H1 (cell line): Measurements from ENCODE around the gene MESD. TPM values are rescaled to one million over a fixed set of nuclear protein-coding genes. Genes with fewer than 3 reads are reported as not detected.

Source experiments
- CTCF ChIA-PET: fragments of 300-600 bp; sonication (Branson Sonifier 250); formaldehyde crosslinking; loops from one replicate; lab custom pipeline; 2021; ENCODE audit not compliant: partially characterized antibody; lab: Charles Lee
- POLR2A ChIA-PET: fragments of 300-600 bp; sonication (Branson Sonifier 250); formaldehyde crosslinking; loops from one replicate; lab custom pipeline; 2021; ENCODE audit warnings: inconsistent platforms; ENCODE audit not compliant: partially characterized antibody; lab: Charles Lee
- DNase-seq, 2 experiments: peaks; one replicate each; pipeline versions ENCODE4 v3.0.0 to v3.0.0-alpha.2; 2010 to 2022; ENCODE audit warnings: low spot score in 2 of 2, low read depth in 1 of 2, mixed read lengths in 1 of 2
- FAIRE-seq: peaks from 2 replicates; lab custom pipeline; 2011; peaks lifted over from hg19 to GRCh38; lab: Jason Lieb, UNC
- H2AFZ ChIP-seq: 2 replicates; pipeline ENCODE4 v1.8.1; 2012; ENCODE audit warnings: low read length, inconsistent platforms
- H2AK5ac ChIP-seq: 2 replicates; pipeline ENCODE4 v1.6.1; 2013; ENCODE audit warnings: low read depth, low read length
- H2BK120ac ChIP-seq: replicated peaks from 2 replicates; pipeline ENCODE3; 2013; ENCODE audit warnings: low read depth, low read length, inconsistent platforms
- H2BK12ac ChIP-seq: 2 replicates; pipeline ENCODE4 v1.6.1; 2013; ENCODE audit warnings: low read depth, low read length
- H2BK15ac ChIP-seq: 2 replicates; pipeline ENCODE4 v1.6.1; 2013; ENCODE audit warnings: low read length
- H2BK20ac ChIP-seq: 2 replicates; pipeline ENCODE4 v1.6.1; 2013; ENCODE audit warnings: low read length
- H2BK5ac ChIP-seq: 2 replicates; pipeline ENCODE4 v1.6.1; 2013; ENCODE audit warnings: low read depth, low read length
- H3K14ac ChIP-seq: 2 replicates; pipeline ENCODE4 v1.6.1; 2013; ENCODE audit warnings: inconsistent platforms; ENCODE audit not compliant: insufficient read length
- H3K18ac ChIP-seq: 2 replicates; pipeline ENCODE4 v1.6.1; 2013; ENCODE audit warnings: low read length; ENCODE audit errors: extremely low read depth
- H3K23ac ChIP-seq: 2 replicates; pipeline ENCODE4 v1.6.1; 2013; ENCODE audit warnings: inconsistent platforms; ENCODE audit not compliant: insufficient read length
- H3K23me2 ChIP-seq: 2 replicates; pipeline ENCODE4 v1.6.1; 2013; ENCODE audit warnings: low read depth, low read length
- H3K27ac ChIP-seq: 2 replicates; pipeline ENCODE4 v1.6.1; 2011; ENCODE audit warnings: low read depth, low read length, inconsistent platforms
- H3K27me3 ChIP-seq, 4 experiments: replicated peaks in 1 of 4; 1 replicate in 1 of 4; 2 replicates in 3 of 4; pipeline versions ENCODE4 v1.6.1 to v1.8.1; 2011 to 2013; ENCODE audit warnings: low read length in 3 of 4, mild to moderate bottlenecking in 3 of 4, inconsistent platforms in 2 of 4, mixed read lengths in 2 of 4, moderate library complexity in 1 of 4; ENCODE audit not compliant: control insufficient read depth in 3 of 4, insufficient read depth in 3 of 4; ENCODE audit errors: extremely low read depth in 1 of 4
- H3K36me3 ChIP-seq, 4 experiments: 2 replicates each; pipeline versions ENCODE4 v1.6.1 to v1.8.1; 2011 to 2013; ENCODE audit warnings: mild to moderate bottlenecking in 4 of 4, low read length in 3 of 4, moderate library complexity in 2 of 4, control low read depth in 1 of 4, inconsistent platforms in 1 of 4; ENCODE audit not compliant: insufficient read depth in 4 of 4, control insufficient read depth in 2 of 4
- H3K4ac ChIP-seq: replicated peaks from 2 replicates; pipeline ENCODE3; 2013; ENCODE audit warnings: low read length, low read depth, mixed read lengths, inconsistent platforms; ENCODE audit not compliant: insufficient read length
- H3K4me1 ChIP-seq, 4 experiments: replicated peaks in 1 of 4; 1 replicate in 1 of 4; 2 replicates in 3 of 4; pipeline versions ENCODE4 v1.6.1 to v1.8.1; 2011 to 2013; ENCODE audit warnings: low read length in 3 of 4, inconsistent platforms in 2 of 4, mixed read lengths in 1 of 4; ENCODE audit not compliant: insufficient read depth in 4 of 4, control insufficient read depth in 3 of 4
- H3K4me2 ChIP-seq, 2 experiments: 2 replicates each; pipeline versions ENCODE4 v1.6.1 to v1.8.1; 2011 to 2013; ENCODE audit warnings: low read depth in 2 of 2, low read length in 2 of 2, control low read depth in 1 of 2, inconsistent platforms in 1 of 2, mild to moderate bottlenecking in 1 of 2; ENCODE audit not compliant: insufficient read depth in 1 of 2
- H3K4me3 ChIP-seq, 4 experiments: fragments of 200-600, 300-600 bp in 1 of 4; sonication (generic), shearing (Covaris generic), sonication (Bioruptor Twin) in 1 of 4; 2 replicates each; pipeline versions ENCODE4 v1.5.1 to v1.8.1; 2011 to 2016; ENCODE audit warnings: low read length in 4 of 4, low read depth in 3 of 4, control low read depth in 2 of 4, inconsistent platforms in 2 of 4, mild to moderate bottlenecking in 2 of 4, mixed read lengths in 1 of 4, moderate library complexity in 1 of 4; ENCODE audit not compliant: insufficient read depth in 2 of 4; ENCODE audit errors: extremely low read depth in 1 of 4
- H3K56ac ChIP-seq: replicated peaks from 2 replicates; pipeline ENCODE3; 2013; ENCODE audit warnings: low read depth, mild to moderate bottlenecking, mixed read lengths, low read length, inconsistent platforms; ENCODE audit not compliant: insufficient read length
- H3K79me1 ChIP-seq: 2 replicates; pipeline ENCODE4 v1.6.1; 2013; ENCODE audit warnings: low read depth, low read length, control low read depth
- H3K79me2 ChIP-seq, 2 experiments: 2 replicates each; pipeline versions ENCODE4 v1.6.1 to v1.8.1; 2012 to 2013; ENCODE audit warnings: low read length in 2 of 2, mild to moderate bottlenecking in 2 of 2, inconsistent platforms in 1 of 2; ENCODE audit not compliant: insufficient read depth in 2 of 2, control insufficient read depth in 1 of 2
- H3K9ac ChIP-seq, 4 experiments: replicated peaks in 1 of 4; 1 replicate in 1 of 4; 2 replicates in 3 of 4; pipeline versions ENCODE4 v1.6.1 to v1.8.1; 2011 to 2013; ENCODE audit warnings: low read depth in 3 of 4, low read length in 3 of 4, control low read depth in 2 of 4, mild to moderate bottlenecking in 2 of 4, moderate library complexity in 2 of 4, inconsistent platforms in 1 of 4; ENCODE audit errors: extremely low read depth in 1 of 4
- H3K9me3 ChIP-seq, 2 experiments: 2 replicates each; pipeline versions ENCODE4 v1.6.1 to v1.8.1; 2012 to 2013; ENCODE audit warnings: mild to moderate bottlenecking in 2 of 2, moderate library complexity in 2 of 2, control low read depth in 1 of 2, inconsistent platforms in 1 of 2, low read depth in 1 of 2, low read length in 1 of 2, mixed read lengths in 1 of 2; ENCODE audit not compliant: insufficient read depth in 2 of 2
- H4K20me1 ChIP-seq, 2 experiments: replicated peaks in 1 of 2; 2 replicates each; pipeline versions ENCODE3 to v1.8.1; 2011 to 2013; ENCODE audit warnings: inconsistent platforms in 2 of 2, low read length in 2 of 2, mild to moderate bottlenecking in 1 of 2; ENCODE audit not compliant: insufficient read depth in 2 of 2, control insufficient read depth in 1 of 2
- H4K5ac ChIP-seq: 2 replicates; pipeline ENCODE4 v1.6.1; 2013; ENCODE audit warnings: low read length, low read depth, mixed read lengths, inconsistent platforms; ENCODE audit not compliant: insufficient read length
- H4K8ac ChIP-seq: 2 replicates; pipeline ENCODE4 v1.8.0; 2013; ENCODE audit warnings: mild to moderate bottlenecking, moderate library complexity, low read length, inconsistent platforms; ENCODE audit not compliant: insufficient read depth; ENCODE audit errors: extremely low read depth
- H4K91ac ChIP-seq: replicated peaks from 2 replicates; pipeline ENCODE3; 2013; ENCODE audit warnings: low read length, mixed read lengths, inconsistent platforms; ENCODE audit not compliant: insufficient read length
- RNF2 ChIP-seq: fragments of 200-900, 300-1000 bp; sonication (generic); IDR thresholded peaks from 2 replicates; pipeline ENCODE4 v1.7.1; 2016; ENCODE audit warnings: borderline replicate concordance, low read depth, mild to moderate bottlenecking, antibody characterized with exemption, low read length; ENCODE audit not compliant: poor library complexity, severe bottlenecking; ENCODE audit errors: missing control alignments
- TAF1 ChIP-seq: IDR thresholded peaks from 2 replicates; pipeline ENCODE4 v1.6.1; 2011; ENCODE audit warnings: mild to moderate bottlenecking, low read depth, low read length
- TCF12 ChIP-seq: IDR thresholded peaks from 2 replicates; pipeline ENCODE4 v1.6.1; 2011; ENCODE audit warnings: low read depth, mild to moderate bottlenecking, low read length
- WGBS, 2 experiments: shearing (Covaris generic) in 1 of 2; methylation state at CpG; one replicate each; pipeline versions ENCODE4 v1.1.6 to v1.1.7; 2013 to 2015; ENCODE audit warnings: low lambda C conversion rate in 2 of 2, mixed read lengths in 2 of 2, inconsistent platforms in 1 of 2, low coverage in 1 of 2, missing lambda C conversion rate in 1 of 2; ENCODE audit not compliant: insufficient replicate concordance in 2 of 2, insufficient coverage in 1 of 2, insufficient read length in 1 of 2; ENCODE audit errors: extremely low coverage in 1 of 2, missing lambda C conversion rate in 1 of 2; 5-methylcytosine and 5-hydroxymethylcytosine counted together
- long read RNA-seq, 2 experiments: library from RNA in 1 of 2; library from capped mRNA in 1 of 2; stranded (forward); transcript quantifications; one replicate each; pipeline ENCODE4 v2.0.0, GENCODE V29; 2021; ENCODE audit warnings: inconsistent platforms in 1 of 2
- polyA minus RNA-seq, 3 experiments: library from RNA; depleted of rRNA, polyadenylated mRNA; stranded (reverse); fragments of >200 nt; gene quantifications; 1 replicate in 2 of 3; 2 replicates in 1 of 3; pipeline ENCODE4 v1.2.3, GENCODE V29; 2011
- polyA plus RNA-seq, 7 experiments: library from polyadenylated mRNA; depleted of rRNA in 3 of 7; stranded (reverse) in 5 of 7; unstranded in 2 of 7; fragments of >200 nt in 5 of 7; fragments of 200-250 nt in 2 of 7; gene quantifications; 1 replicate in 5 of 7; 2 replicates in 1 of 7; 4 replicates in 1 of 7; pipeline versions ENCODE4 v1.2.1 to v1.2.3, GENCODE V29; 2011 to 2013; ENCODE audit warnings: missing spikeins in 2 of 7, mixed read lengths in 2 of 7
- total RNA-seq: library from RNA; stranded (reverse); fragmentation: NEBNext Ultra II Directional; extraction: Animal tissue kit (Norgen Biotek cat#: 25700); gene quantifications from 2 replicates; pipeline ENCODE4 v1.2.1, GENCODE V29; 2021
- TF ChIP-seq, protein P1 (sequence below): IDR thresholded peaks from 2 replicates; pipeline ENCODE4 v1.6.1; 2012; ENCODE audit warnings: low read length, inconsistent platforms

The MESD gene
- total RNA-seq: 28.3 and 30.2 TPM in 2 replicates
- 9.0 and 11.0 TPM in 2 replicates for polyA plus RNA-seq (2011; rRNA removed)
- 13.8 TPM for polyA plus RNA-seq (2011; cell fraction: cytosol; rRNA removed)
- polyA plus RNA-seq (2011; cell fraction: nucleus; rRNA removed): 14.7 TPM
- 22.3 to 32.0 TPM (median 24.0 TPM) in 4 replicates for polyA plus RNA-seq (2012, experiment 1 of 2)
- polyA plus RNA-seq (2012, experiment 2 of 2): 8.8 TPM
- 36.2 TPM for polyA plus RNA-seq (2013, experiment 1 of 2)
- 45.6 TPM for polyA plus RNA-seq (2013, experiment 2 of 2)
- polyA minus RNA-seq (2011; rRNA and poly(A)+ RNA removed): 16.4 and 16.6 TPM in 2 replicates
- polyA minus RNA-seq (2011; cell fraction: cytosol; rRNA and poly(A)+ RNA removed): 14.2 TPM
- 33.9 TPM for polyA minus RNA-seq (2011; cell fraction: nucleus; rRNA and poly(A)+ RNA removed)
- long read RNA-seq, experiment 1, full-length matches to known transcripts: 14 of 54 reads
- long read RNA-seq, experiment 1, partial matches to known transcripts: 2 of 54 reads
- long read RNA-seq, experiment 1, other reads (novel, unspliced or antisense): 38 of 54 reads
- long read RNA-seq, experiment 2, full-length matches to known transcripts: 138 of 233 reads
- long read RNA-seq, experiment 2, partial matches to known transcripts: 1 of 233 reads
- long read RNA-seq, experiment 2, other reads (novel, unspliced or antisense): 94 of 233 reads

GRCh38 chr15:80989518-80990478 is at the start of gene MESD:
Gene MESD, minus strand, starts transcription at chr15:80989819. Its CDS starts 28 bp downstream, at chr15:80989791.
- no peak within 1 kb of the TSS for H2BK20ac ChIP-seq
- no peak within 1 kb of the TSS for H3K23ac ChIP-seq
- peak within 1 kb of the TSS; percentile 99; the same call in 1 of the 2 replicates for H4K8ac ChIP-seq
- H3K14ac ChIP-seq: no peak within 1 kb of the TSS
- H4K20me1 ChIP-seq: peaks cover 4 to 6% of the 10 kb centered on the region in 2 experiments
- peak within 1 kb of the TSS; percentile 99 for H2AFZ ChIP-seq
- WGBS, 2 experiments: 7% methylated on average over 41 of the region's 63 CpGs; no CpG with 5 or more reads in 1 of the 2 experiments
- peak within 1 kb of the TSS; percentile 95 to 100 for H3K4me2 ChIP-seq
- H2AK5ac ChIP-seq: no peak within 1 kb of the TSS
- peaks cover 0 to 8% (median 2%) of the 10 kb centered on the region in 4 experiments; a peak in 3 of 7 replicates for H3K4me1 ChIP-seq
- peaks cover 10% of the 10 kb centered on the region for H3K79me1 ChIP-seq
- peak within 1 kb of the TSS; percentile 98 for H3K27ac ChIP-seq
- peak; percentile 86 to 98 for DNase-seq
- H4K91ac ChIP-seq: peak within 1 kb of the TSS; percentile 45
- peak within 1 kb of the TSS; percentile 74 to 100 (median 94) for H3K4me3 ChIP-seq
- no peak within 1 kb of the TSS for H2BK120ac ChIP-seq
- H3K36me3 ChIP-seq: no peaks in the 10 kb centered on the region; a peak in 2 of 8 replicates
- POLR2A ChIA-PET: interaction anchor here (0.7 to 2.9 kb wide), 4 partner anchors 10 to 21 kb away, joined by 3 to 10 read pairs (median 6); no protein-coding TSS in a partner anchor
- CTCF ChIA-PET: interaction anchor here (1.2 to 1.7 kb wide), 3 partner anchors 12 to 276 kb away, joined by 5 to 6 read pairs (median 5); no protein-coding TSS in a partner anchor
- H3K23me2 ChIP-seq: peaks cover 4% of the 10 kb centered on the region
- peak within 1 kb of the TSS; percentile 62; the same call in 1 of the 2 replicates for H3K18ac ChIP-seq
- H3K79me2 ChIP-seq: peaks cover 24 to 46% of the 10 kb centered on the region in 2 experiments
- H2BK15ac ChIP-seq: no peak within 1 kb of the TSS
- H3K56ac ChIP-seq: peak within 1 kb of the TSS; percentile 80
- no peak for FAIRE-seq
- H3K9me3 ChIP-seq: no peaks in the 10 kb centered on the region
- H2BK12ac ChIP-seq: peak within 1 kb of the TSS; percentile 11; the same call in 1 of the 2 replicates
- H2BK5ac ChIP-seq: peak within 1 kb of the TSS; percentile 95
- H3K27me3 ChIP-seq: no peaks in the 10 kb centered on the region
- peak within 1 kb of the TSS; percentile 73 for H4K5ac ChIP-seq
- peak within 1 kb of the TSS; percentile 93 to 99 (median 96) for H3K9ac ChIP-seq
- no peak within 1 kb of the TSS for H3K4ac ChIP-seq
- TF ChIP-seq TAF1 (peak; percentile 96), TCF12 (no peak), RNF2 (no peak)
- TF ChIP-seq, protein P1, sequence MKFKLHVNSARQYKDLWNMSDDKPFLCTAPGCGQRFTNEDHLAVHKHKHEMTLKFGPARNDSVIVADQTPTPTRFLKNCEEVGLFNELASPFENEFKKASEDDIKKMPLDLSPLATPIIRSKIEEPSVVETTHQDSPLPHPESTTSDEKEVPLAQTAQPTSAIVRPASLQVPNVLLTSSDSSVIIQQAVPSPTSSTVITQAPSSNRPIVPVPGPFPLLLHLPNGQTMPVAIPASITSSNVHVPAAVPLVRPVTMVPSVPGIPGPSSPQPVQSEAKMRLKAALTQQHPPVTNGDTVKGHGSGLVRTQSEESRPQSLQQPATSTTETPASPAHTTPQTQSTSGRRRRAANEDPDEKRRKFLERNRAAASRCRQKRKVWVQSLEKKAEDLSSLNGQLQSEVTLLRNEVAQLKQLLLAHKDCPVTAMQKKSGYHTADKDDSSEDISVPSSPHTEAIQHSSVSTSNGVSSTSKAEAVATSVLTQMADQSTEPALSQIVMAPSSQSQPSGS: no peak
